Stromal cell of bone marrow (primary cell): Measurements from ENCODE around the gene BTG3.
A peak's percentile ranks its signal among the peaks of the same experiment; 100 is the strongest.

Source experiments
- DNase-seq: peaks from one replicate; pipeline ENCODE4 v3.0.0-alpha.2; 2012; ENCODE audit warnings: low read depth

Gene BTG3

DNA sequence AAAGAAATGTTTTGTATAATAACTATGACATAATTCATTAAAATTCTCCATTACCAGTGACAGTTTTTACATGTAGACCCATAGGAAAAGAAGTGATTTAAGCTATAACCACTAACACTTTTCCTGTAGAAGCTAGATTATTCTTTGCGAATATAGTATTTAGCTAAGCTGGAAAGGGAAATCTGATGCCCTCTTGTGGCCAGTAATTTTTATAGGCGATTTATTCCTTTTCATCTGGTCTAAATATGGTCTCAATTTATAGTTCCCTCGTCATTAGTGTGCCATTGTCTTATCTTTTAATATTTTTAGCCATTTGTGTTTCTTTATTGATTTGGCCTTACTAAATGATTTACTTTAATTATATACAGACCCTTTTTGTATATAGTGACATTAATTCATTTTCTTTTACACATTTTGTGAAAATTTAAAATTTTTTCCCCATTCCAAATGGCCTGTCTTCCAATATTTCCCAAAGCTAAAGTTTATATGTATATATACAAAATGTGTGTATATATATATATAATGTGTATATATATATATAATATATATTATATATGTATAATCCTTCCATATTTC is 26.7 kb downstream of the BTG3 start:
- peak; percentile 31 for DNase-seq

DNA sequence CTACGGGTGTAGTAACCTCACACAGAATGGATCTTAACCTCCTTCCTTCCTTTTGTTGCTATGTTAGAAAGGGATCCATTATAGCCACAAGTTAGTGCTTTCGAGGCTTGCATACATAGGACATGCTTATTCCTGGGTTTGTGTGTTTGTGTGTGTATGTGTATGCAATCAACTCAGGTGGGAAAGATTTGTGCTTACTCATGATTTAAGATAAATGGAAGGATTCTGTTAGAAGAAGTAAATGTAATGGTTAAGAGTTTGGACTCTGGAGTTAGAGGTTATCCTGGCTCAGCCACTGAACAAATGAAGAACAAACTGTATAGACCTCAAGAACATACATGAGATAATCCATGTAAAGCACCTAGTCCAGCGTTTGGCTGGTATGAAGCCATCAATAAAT is 28.8 kb downstream of the BTG3 start:
- no peak for DNase-seq

DNA sequence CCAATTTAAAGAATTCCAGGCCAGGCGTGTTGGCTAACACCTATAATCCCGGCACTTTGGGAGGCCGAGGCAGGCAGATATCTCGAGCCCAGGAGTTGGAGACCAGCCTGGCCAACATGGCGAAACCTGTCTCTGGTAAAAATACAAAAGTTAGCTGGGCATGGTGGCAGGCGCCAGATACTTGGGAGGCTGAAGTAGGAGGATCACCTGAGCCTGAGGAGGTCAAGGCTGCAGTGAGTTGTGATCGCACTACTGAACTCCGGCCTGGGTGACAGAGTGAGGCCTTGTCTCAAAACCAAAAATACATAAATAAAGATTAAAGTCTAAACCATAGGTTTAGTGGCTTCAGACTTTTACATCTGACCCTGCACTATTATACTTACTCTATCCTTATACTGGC is 32.4 kb downstream of the BTG3 start:
- DNase-seq, result no peak

DNA sequence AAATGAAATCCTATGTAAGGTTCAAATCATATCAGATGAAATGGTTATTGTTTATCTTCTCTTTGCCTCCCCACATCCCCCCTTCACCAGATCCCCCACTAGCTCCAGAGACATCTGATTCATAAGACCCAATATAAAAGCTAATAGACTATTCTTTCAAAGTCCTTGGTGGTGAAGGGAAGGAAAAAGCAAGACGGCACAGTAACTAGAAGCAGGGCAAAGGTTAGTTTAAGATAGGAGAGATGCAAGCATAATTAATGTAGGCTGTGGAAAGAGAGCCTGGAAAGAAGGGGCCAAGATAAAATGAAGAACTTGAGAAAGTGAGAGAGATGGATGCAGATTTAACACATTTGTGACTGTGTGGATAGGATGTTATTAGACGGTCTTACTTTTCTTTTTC is 33.8 kb downstream of the BTG3 start:
- DNase-seq, result no peak

DNA sequence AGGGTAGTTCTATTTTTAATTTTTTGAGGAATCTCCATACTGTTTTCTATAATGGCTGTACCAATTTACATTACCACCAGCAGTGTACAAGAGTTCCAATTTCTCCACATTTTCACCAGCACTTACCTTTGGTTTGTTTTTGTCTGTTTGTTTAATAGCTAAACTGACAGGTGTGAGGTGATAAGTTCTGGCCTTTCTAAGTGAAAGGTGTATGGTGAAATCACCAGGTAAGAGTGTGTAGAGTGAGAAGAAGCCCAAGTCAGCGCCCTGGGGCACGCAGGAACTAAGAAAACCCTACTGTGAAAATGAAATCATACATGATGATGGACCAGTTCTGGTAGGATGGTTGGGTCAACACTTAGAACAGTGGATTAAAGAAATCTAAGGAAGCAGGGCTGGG is 34.5 kb downstream of the BTG3 start:
- no peak for DNase-seq

DNA sequence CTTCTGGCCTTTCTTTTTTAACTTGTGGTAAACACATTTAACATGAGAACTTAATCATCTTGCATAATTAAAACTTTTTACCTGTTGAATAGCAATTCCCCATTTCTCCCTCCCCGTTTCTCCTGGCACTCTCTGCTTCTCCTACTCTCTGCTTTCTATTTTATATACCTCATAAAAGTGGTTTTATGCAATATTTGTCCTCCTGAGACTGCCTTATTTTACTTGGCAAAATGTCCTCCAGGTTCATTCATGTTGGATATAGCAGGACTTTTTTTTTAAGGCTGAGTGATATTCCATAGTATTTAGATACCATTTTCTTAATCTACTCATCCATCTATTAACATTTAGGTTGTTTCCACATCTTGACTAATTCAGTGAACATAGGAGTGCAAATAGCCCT is 35.0 kb downstream of the BTG3 start:
- DNase-seq, result no peak

DNA sequence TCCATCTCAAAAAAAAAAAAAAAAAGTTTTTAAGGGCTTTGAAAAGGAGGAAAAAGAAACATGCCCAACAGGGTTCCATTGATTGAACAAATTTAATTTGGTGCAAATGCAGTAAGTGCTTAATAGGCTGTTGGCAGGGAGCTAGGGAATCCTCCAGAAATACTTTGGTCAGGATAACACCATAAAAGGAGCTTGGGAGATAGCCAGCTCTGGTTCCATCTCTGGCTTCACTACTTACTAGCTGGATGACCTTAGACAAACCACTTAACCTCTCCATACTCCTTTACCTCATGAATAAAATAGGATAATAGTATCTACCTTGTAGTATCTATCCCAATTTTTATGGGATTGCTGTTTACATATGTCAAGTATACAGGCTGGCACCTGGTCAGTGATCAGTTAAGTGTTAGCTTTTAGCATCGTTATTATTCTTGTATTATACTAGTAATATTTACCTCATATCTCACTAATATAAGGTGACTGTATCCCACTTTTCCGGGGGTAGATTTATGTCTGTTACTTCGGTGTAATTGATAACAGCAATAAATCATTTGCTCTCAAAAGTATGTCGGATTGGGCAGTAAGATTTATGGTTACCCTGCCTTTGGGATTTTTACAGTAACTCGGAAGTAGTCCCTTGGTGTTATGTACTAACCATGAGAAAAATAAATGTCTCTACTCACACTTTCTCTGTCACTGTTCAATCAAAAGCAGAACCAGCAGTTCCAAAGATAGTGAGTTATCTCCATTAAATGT is 36.4 kb downstream of the BTG3 start:
- DNase-seq, result no peak

DNA sequence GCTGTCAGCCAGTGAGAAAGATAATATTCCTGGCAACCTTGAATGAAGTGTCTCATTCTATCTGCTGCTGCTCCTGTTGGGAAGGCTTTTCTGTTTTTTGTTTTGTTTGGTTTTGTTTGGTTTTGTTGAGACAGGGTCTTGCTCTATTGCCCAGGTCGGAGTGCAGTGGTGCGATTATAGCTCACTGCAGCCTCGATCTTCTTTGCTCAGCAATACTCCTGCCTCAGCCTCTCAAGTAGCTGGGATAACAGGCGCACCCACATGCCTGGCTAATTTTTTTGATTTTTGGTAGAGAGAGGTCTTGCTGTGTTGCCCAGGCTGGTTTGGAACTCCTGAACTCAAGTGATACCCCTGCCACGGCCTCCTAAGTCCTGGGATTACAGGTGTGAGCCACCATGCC is 37.6 kb downstream of the BTG3 start:
- no peak for DNase-seq

DNA sequence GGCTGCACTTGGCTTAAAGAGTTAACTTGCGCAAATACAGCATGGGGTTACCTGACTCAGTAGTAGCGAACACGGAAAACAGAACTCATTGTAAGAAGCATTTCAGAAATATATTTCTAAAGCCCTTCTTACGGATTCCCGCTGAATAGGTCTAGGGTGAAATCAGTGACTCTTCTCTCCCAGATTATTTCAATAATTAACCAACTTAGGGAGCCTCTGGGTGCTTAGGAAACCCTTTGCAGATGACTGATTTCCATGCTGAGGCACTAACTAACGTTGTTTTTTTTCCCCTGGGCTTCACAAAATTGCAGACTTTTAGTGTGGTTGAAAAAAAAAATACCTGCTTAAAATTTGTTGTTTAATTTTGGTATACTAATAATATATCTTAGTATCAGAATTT is 40.3 kb downstream of the BTG3 start:
- DNase-seq, result no peak

DNA sequence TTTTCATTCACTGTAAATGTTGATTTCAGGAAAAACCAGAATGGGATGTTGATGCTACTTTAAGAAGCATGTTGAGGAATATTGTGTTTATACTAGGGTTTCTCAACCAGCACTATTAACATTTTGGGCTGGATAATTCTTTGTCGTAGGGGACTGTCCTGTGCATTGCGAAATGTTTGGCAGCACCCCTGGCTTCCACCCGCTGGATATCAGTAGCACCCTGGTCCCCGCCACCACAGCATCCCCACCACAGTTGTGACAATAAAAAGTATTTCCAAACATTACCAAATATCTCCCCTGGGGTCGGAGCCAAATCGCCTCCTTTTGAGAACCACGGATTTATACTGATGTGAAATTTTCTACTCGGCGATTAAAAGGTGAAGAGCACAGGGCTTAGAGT is 41.9 kb downstream of the BTG3 start:
- DNase-seq, result no peak

DNA sequence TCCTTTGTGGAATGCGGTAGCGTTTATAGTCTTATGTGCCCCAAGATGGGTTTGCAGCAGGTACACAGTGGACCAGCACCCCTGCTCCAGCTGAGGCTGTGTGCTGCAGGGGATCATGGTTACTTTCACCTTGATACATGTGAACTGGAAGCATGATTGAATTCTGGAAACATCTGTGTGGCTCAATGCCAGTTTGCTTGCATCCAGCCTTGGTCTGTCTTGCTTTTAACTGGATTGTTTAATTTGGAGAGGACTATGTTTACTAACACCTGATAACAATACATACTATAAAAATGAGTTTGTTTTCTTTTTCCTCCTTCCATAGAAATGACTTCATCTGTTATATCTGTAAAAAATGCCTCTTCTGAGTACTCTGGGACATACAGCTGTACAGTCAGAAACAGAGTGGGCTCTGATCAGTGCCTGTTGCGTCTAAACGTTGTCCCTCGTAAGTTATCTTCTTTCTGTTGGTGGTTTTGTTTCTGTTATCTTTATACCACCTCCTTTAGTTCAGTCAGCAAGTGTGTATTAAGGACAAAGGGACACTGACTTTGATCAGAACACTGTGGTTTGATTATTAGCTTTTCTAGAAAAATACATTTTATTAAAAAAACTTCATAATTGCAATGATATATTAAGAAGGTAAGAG is 52.2 kb downstream of the BTG3 start:
- no peak for DNase-seq

DNA sequence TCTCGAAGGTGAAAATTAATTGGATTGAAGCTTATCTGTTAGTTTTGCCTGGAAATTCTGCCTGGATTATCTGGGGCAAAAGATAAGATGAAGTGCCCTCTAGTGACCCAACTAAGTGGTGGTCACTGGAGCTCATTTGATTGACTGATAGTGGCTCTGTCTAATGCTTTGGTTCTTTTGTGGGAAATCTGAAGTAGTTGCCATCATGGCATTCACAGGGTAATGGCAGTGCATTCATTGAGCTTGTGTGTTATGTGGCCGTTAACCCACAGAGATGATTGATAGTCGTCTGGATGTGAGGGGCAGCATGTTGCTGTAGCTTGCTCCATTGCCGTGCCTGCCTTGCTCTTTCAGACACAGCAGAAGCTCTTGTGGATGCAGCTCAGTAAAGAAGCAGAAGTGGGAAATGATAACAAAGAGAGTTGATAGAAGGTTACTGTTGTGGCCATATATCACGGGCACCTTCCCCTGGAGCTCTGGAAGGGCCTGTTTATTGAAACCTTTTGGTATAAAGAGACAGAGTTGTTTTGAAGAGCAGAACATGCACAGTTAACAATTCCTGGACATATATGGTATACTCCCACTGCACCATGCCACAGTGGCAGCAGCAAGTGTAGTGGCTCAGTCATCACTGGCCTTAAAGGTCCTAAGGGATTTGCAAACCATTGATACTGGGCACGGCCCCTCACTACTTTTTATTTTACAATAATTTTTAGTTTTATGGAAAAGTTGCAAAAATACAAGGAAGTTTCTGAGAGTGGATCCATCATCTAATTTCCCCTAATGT is 57.8 kb downstream of the BTG3 start:
- no peak for DNase-seq

DNA sequence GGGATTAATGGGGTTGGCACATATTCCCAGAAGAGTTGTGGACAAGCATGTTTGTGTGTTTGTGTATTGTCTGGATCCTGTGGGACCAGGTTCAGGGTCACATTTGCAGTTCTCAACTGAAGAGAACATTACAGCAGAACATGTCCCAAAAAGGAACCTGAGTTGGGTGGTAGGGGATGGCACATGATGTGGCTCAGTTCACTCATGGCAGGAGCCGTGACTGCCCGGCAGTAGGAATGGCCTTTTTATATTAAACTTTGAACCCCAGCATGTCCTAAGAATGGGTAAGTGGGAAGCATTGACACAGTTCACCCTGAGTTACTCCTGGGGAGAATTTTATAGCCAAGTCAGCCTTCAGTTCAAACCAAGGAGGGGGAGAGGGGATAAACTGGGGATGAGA is 58.6 kb downstream of the BTG3 start:
- DNase-seq, result no peak

DNA sequence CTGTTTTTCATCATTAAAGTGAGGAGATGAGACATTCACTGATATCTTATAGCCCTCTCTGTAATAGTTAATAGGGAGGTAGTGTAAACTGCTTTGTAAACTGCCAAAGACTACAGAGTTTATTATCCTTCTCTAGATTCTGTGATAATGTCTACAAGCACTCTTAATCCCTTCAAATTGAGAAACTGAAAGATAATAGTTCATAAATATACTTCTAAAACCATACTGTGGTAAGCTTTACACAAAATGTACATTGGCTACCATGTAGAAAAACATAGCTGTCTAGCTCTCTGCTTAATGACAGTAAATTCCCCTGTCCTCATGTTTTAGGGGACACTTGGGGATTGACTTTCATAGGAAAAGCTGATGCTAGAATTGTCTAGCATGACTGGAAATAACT is 60.3 kb downstream of the BTG3 start:
- DNase-seq, result no peak

DNA sequence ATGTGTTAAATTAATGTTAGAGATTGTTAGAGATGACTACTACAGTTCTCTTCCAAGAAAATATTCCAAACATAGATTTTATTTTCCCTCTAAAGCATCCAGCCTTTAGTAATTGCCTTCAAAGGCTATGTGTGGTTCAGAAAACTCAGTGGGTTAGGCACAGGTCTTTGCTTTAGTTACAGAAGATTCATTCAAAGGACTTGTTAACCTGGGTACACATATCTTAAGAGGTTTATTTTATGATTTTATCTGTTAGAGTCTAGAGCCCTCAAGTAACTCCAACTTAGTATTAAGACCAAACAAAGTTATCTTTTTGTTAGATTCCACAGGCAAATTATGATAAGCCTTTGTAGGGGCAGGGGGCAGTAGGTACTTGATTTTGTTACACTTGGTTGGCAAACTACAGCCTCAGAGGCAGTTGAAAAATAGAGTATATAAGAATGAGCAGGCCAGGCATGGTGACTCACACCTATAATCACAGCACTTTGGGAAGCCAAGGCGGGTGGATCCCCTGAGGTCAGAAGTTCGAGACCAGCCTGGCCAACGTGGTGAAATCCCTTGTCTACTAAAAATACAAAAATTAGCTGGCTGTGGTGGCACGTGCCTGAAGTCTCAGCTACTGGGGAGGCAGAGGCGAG is 61.9 kb downstream of the BTG3 start:
- no peak for DNase-seq

DNA sequence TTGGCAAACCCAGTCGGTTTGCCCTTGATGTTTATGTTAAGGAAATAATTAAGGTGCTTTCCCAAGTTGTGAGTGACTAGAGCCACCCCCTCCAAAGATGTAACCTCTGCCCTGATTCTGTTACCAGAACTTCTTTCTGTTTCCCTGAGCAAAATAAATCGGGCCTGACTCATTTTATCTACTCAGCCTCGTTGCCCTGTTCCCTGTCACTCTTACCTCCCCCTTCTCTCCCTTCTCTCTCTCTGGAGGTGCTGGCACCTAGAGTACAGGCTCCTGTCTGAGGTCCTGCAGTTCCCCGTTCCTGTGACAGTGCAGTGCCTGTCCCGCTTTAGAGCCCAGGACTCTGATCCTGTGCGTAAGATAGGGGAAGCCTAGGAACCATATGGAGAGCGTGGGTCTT is 64.4 kb downstream of the BTG3 start:
- no peak for DNase-seq

DNA sequence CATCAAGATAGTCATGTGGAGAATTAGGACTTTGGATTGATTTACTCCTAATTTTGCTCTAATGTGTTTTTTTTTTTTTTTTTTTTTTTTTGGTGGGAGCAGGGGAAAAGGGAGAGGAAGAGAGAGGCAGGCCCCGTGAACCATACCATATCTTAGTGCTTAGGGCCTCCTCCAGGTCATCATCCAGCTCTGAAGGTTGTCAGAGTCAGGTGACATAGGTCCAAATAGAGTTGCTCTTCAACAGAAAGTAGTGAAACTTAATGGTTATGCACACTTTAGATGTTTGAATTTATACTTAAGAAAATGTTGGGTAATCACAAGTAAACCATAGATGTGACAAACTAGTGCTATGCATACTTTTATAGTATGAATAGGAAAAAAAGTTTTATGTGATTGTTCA is 67.7 kb downstream of the BTG3 start:
- DNase-seq, result no peak
